SK-N-SH (cell line): ENCODE data around the gene FANCE. TPM values are rescaled to one million over a fixed set of nuclear protein-coding genes. Genes with fewer than 3 reads are reported as not detected.
A peak's percentile ranks its signal among the peaks of the same experiment; 100 is the strongest.

ENCODE experiments used
- CTCF ChIA-PET: fragments of 300-600, 350-600 bp; formaldehyde crosslinking; extraction: SDS; loops from one replicate; lab custom pipeline; 2021; lab: Yijun Ruan, JAX
- POLR2A ChIA-PET: fragments of 350-600 bp; sonication (Branson Sonifier 250); formaldehyde crosslinking; extraction: SDS; loops from one replicate; lab custom pipeline; 2020; ENCODE audit warnings: antibody characterized with exemption, inconsistent platforms; lab: Yijun Ruan, JAX
- DNase-seq: peaks from one replicate; pipeline ENCODE4 v3.0.0; 2012
- H2AFZ ChIP-seq: fragments of 200-600 bp; sonication (generic); 2 replicates; pipeline ENCODE4 v1.8.1; 2016; ENCODE audit warnings: antibody characterized with exemption, mild to moderate bottlenecking, low read depth
- H3F3A ChIP-seq: fragments of 200-600 bp; sonication (generic); replicated peaks from 2 replicates; pipeline ENCODE3; 2016; ENCODE audit warnings: antibody characterized with exemption, mild to moderate bottlenecking; ENCODE audit not compliant: insufficient read depth
- H3K27ac ChIP-seq, 2 experiments: fragments of 200-500 bp in 1 of 2; fragments of 200-600 bp in 1 of 2; sonication (Bioruptor generic) in 1 of 2; sonication (generic), shearing (Covaris generic) in 1 of 2; 2 replicates each; pipeline versions ENCODE4 v1.5.1 to v1.6.1; 2014 to 2016; ENCODE audit warnings: low read depth in 2 of 2, inconsistent platforms in 1 of 2, low read length in 1 of 2, mild to moderate bottlenecking in 1 of 2, mixed read lengths in 1 of 2
- H3K27me3 ChIP-seq: fragments of 200-600 bp; sonication (generic), shearing (Covaris generic); 2 replicates; pipeline ENCODE4 v1.6.1; 2016; ENCODE audit warnings: mixed run types; ENCODE audit not compliant: insufficient read depth
- H3K36me3 ChIP-seq, 2 experiments: fragments of 200-500 bp in 1 of 2; fragments of 200-600 bp in 1 of 2; sonication (Bioruptor generic) in 1 of 2; sonication (generic) in 1 of 2; replicated peaks in 1 of 2; 2 replicates each; pipeline versions ENCODE3 to v1.5.1; 2014 to 2016; ENCODE audit warnings: low read length in 1 of 2, mild to moderate bottlenecking in 1 of 2; ENCODE audit not compliant: insufficient read depth in 2 of 2, control insufficient read depth in 1 of 2
- H3K4me1 ChIP-seq, 2 experiments: fragments of 200-500 bp in 1 of 2; fragments of 200-600 bp in 1 of 2; sonication (Bioruptor generic) in 1 of 2; sonication (generic), shearing (Covaris generic) in 1 of 2; 2 replicates each; pipeline versions ENCODE4 v1.5.1 to v1.6.1; 2014 to 2016; ENCODE audit warnings: low read depth in 1 of 2, low read length in 1 of 2, mixed run types in 1 of 2; ENCODE audit not compliant: insufficient read depth in 2 of 2, control insufficient read depth in 1 of 2
- H3K4me2 ChIP-seq: fragments of 200-600 bp; sonication (generic), shearing (Covaris generic); 2 replicates; pipeline ENCODE4 v1.6.1; 2017; ENCODE audit warnings: mixed run types
- H3K4me3 ChIP-seq, 2 experiments: fragments of 200-500 bp in 1 of 2; fragments of 200-600 bp in 1 of 2; sonication (Bioruptor generic) in 1 of 2; sonication (generic), shearing (Covaris generic) in 1 of 2; 2 replicates each; pipeline versions ENCODE4 v1.5.1 to v1.8.1; 2014 to 2016; ENCODE audit warnings: low read depth in 2 of 2, inconsistent platforms in 1 of 2, low read length in 1 of 2, mild to moderate bottlenecking in 1 of 2, mixed read lengths in 1 of 2, moderate library complexity in 1 of 2
- H3K79me2 ChIP-seq: fragments of 200-600 bp; sonication (generic); 2 replicates; pipeline ENCODE4 v1.8.1; 2017; ENCODE audit warnings: mild to moderate bottlenecking; ENCODE audit not compliant: insufficient read depth
- H3K9ac ChIP-seq: fragments of 200-600 bp; sonication (generic); 2 replicates; pipeline ENCODE4 v1.6.1; 2017; ENCODE audit warnings: mixed run types
- H3K9me2 ChIP-seq: fragments of 200-600 bp; sonication (generic); 2 replicates; pipeline ENCODE4 v1.6.1; 2017; ENCODE audit warnings: mixed run types
- H3K9me3 ChIP-seq: fragments of 200-600 bp; sonication (generic); 2 replicates; pipeline ENCODE4 v1.6.1; 2017; ENCODE audit warnings: mixed run types, mild to moderate bottlenecking, moderate library complexity
- H4K20me1 ChIP-seq: fragments of 200-600 bp; sonication (generic); 2 replicates; pipeline ENCODE4 v1.6.1; 2017; ENCODE audit warnings: mild to moderate bottlenecking, mixed run types; ENCODE audit not compliant: insufficient read depth
- CHD2 ChIP-seq: fragments of 150-350 bp; IDR thresholded peaks from 2 replicates; pipeline ENCODE4 v1.6.1; 2018; ENCODE audit warnings: low read length; ENCODE audit not compliant: partially characterized antibody
- ELF1 ChIP-seq: IDR thresholded peaks from 2 replicates; pipeline ENCODE4 v1.4.0; 2012
- EP300 ChIP-seq, 2 experiments: IDR thresholded peaks; 2 replicates each; pipeline versions ENCODE4 v1.4.0 to v1.6.1; 2012; ENCODE audit warnings: borderline replicate concordance in 1 of 2, low read depth in 1 of 2, low read length in 1 of 2
- EZH2phosphoT487 ChIP-seq: fragments of 200-600 bp; sonication (generic); IDR thresholded peaks from 2 replicates; pipeline ENCODE4 v1.6.1; 2017; ENCODE audit warnings: low read depth, mixed run types, mild to moderate bottlenecking, antibody characterized with exemption, moderate library complexity, borderline replicate concordance
- FOSL2 ChIP-seq: IDR thresholded peaks from 2 replicates; pipeline ENCODE4 v1.4.0; 2012; ENCODE audit warnings: low read depth, mild to moderate bottlenecking, moderate library complexity, borderline replicate concordance
- FOXJ3 ChIP-seq: sonication (generic); formaldehyde crosslinking; IDR thresholded peaks from 2 replicates; pipeline ENCODE4 v1.5.1; 2020; ENCODE audit warnings: mild to moderate bottlenecking, missing genetic modification reagents
- GABPA ChIP-seq: IDR thresholded peaks from 2 replicates; pipeline ENCODE4 v1.4.0; 2012; ENCODE audit warnings: low read depth, mild to moderate bottlenecking
- GATA2 ChIP-seq: sonication (generic); formaldehyde crosslinking; IDR thresholded peaks from 2 replicates; pipeline ENCODE4 v1.5.0; 2020; ENCODE audit warnings: mild to moderate bottlenecking, missing genetic modification reagents
- MXI1 ChIP-seq: IDR thresholded peaks from 2 replicates; pipeline ENCODE4 v1.6.1; 2012; ENCODE audit warnings: mild to moderate bottlenecking, low read depth, low read length, improper control_type of control experiment
- NFIC ChIP-seq: IDR thresholded peaks from 2 replicates; pipeline ENCODE4 v1.4.0; 2012; ENCODE audit warnings: borderline replicate concordance
- NRF1 ChIP-seq: IDR thresholded peaks from 2 replicates; pipeline ENCODE4 v1.6.1; 2012; ENCODE audit warnings: low read depth, mild to moderate bottlenecking, low read length
- POLR2AphosphoS5 ChIP-seq: IDR thresholded peaks from 2 replicates; pipeline ENCODE4 v1.6.1; 2012; ENCODE audit warnings: low read depth, low read length
- RFX5 ChIP-seq: IDR thresholded peaks from 2 replicates; pipeline ENCODE4 v1.6.1; 2012; ENCODE audit warnings: mild to moderate bottlenecking, improper control_type of control experiment, low read length
- RXRA ChIP-seq: IDR thresholded peaks from 2 replicates; pipeline ENCODE4 v1.4.0; 2012; ENCODE audit warnings: low read depth, mild to moderate bottlenecking, borderline replicate concordance
- SIN3A ChIP-seq: IDR thresholded peaks from 2 replicates; pipeline ENCODE4 v1.6.1; 2012; ENCODE audit warnings: low read depth, mild to moderate bottlenecking, low read length, moderate library complexity, borderline replicate concordance
- YY1 ChIP-seq: IDR thresholded peaks from 2 replicates; pipeline ENCODE4 v1.4.0; 2012; ENCODE audit warnings: low read depth, mild to moderate bottlenecking
- WGBS: methylation state at CpG from one replicate; pipeline ENCODE4 v1.1.6; 2017; ENCODE audit warnings: low lambda C conversion rate; 5-methylcytosine and 5-hydroxymethylcytosine counted together
- polyA plus RNA-seq, 3 experiments: library from polyadenylated mRNA; depleted of rRNA; stranded (reverse); fragments of >200 nt; gene quantifications; 2 replicates each; pipeline ENCODE4 v1.2.3, GENCODE V29; 2012
- TF ChIP-seq, protein P1 (sequence below): IDR thresholded peaks from 2 replicates; pipeline ENCODE4 v1.6.1; 2012; ENCODE audit warnings: mild to moderate bottlenecking, low read depth, low read length, moderate library complexity
- TF ChIP-seq, protein P2 (sequence below): fragments of 150-350 bp; IDR thresholded peaks from 2 replicates; pipeline ENCODE4 v1.6.1; 2017; ENCODE audit warnings: antibody characterized with exemption, low read length, low read depth, borderline replicate concordance
- TF ChIP-seq, protein P3 (sequence below): IDR thresholded peaks from 2 replicates; pipeline ENCODE4; 2012

Gene FANCE
- polyA plus RNA-seq, 1 of the 3 experiments (the other 2 are of a cell fraction): 5.8 TPM

DNA sequence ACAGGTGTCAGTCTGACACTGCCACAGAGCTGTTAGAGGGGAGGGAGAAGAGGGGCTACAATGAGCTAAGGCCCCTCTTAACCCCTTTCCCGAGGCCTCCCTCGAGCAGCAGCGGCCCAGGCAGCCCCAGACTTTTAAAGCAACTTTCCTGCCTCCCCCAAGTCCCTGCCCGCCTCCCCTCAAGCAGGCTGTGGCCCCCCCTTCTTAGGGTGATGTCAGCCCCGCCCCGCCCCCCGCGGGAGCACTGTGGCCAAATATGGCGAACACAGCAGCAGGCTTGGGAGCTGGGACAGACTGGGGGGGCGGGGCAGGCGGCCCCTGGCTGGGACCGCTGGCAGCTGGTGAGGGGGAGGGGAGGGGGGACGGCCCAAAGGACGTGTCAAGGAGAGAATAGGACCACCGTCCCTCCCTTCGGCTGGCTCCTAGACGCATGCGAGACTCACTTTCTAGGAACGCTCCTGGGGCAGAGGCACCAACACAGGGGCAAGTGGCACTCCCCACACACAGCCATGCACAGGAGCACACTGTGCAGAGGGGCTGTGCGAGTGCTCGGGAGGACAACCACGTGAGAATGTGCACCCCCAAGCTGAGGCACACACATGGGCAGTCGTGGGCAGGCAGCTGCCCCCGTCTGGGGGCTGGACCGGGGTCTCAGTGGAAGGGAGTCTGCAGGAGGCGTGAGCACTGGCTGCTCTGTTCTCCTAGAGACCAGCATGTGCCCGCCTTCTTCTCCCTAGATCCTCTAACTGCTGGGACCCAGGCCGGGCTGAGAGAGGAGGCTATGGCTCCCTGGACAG lies 38.1 kb downstream of the FANCE start:
- Histone ChIP-seq H3K4me2 (peak overlapping the region; percentile 19; the same call in 1 of the 2 replicates), H4K20me1 (peaks cover 21% of the 10 kb centered on the region; the same call in 1 of the 2 replicates), H3K4me1 (peaks cover 28 to 49% of the 10 kb centered on the region in 2 experiments; a peak in 2 of 4 replicates), H3K9me3 (no peaks in the 10 kb centered on the region), H3K9me2 (no peaks in the 10 kb centered on the region), H3K27ac (no peak overlapping the region), H3K9ac (no peak overlapping the region), H3K36me3 (no peaks in the 10 kb centered on the region), H3K4me3 (no peak overlapping the region), H2AFZ (no peak overlapping the region), H3K27me3 (no peaks in the 10 kb centered on the region), H3K79me2 (peaks cover 30% of the 10 kb centered on the region; the same call in 1 of the 2 replicates), H3F3A (peaks cover 2% of the 10 kb centered on the region)
- CTCF ChIA-PET: interaction anchor here (1.0 to 1.6 kb wide), 4 partner anchors 33 to 247 kb away, joined by 3 to 8 read pairs (median 3); partner anchors contain the start of genes ARMC12 and PPARD
- TF ChIP-seq NRF1 (no peak), SIN3A (no peak), RXRA (no peak), EP300 (IDR thresholded peaks at IDR 0.05; ENCODE audit: borderline replicate concordance in 1 of 2, low read depth in 1 of 2, low read length in 1 of 2) (no peak), ELF1 (no peak), GATA2 (CRISPR knock-in tag) (no peak), MXI1 (no peak), FOXJ3 (CRISPR knock-in tag) (no peak), EZH2phosphoT487 (no peak), POLR2AphosphoS5 (no peak), YY1 (no peak), NFIC (no peak), FOSL2 (no peak), CHD2 (no peak), GABPA (no peak), RFX5 (no peak)
- TF ChIP-seq, protein P1, sequence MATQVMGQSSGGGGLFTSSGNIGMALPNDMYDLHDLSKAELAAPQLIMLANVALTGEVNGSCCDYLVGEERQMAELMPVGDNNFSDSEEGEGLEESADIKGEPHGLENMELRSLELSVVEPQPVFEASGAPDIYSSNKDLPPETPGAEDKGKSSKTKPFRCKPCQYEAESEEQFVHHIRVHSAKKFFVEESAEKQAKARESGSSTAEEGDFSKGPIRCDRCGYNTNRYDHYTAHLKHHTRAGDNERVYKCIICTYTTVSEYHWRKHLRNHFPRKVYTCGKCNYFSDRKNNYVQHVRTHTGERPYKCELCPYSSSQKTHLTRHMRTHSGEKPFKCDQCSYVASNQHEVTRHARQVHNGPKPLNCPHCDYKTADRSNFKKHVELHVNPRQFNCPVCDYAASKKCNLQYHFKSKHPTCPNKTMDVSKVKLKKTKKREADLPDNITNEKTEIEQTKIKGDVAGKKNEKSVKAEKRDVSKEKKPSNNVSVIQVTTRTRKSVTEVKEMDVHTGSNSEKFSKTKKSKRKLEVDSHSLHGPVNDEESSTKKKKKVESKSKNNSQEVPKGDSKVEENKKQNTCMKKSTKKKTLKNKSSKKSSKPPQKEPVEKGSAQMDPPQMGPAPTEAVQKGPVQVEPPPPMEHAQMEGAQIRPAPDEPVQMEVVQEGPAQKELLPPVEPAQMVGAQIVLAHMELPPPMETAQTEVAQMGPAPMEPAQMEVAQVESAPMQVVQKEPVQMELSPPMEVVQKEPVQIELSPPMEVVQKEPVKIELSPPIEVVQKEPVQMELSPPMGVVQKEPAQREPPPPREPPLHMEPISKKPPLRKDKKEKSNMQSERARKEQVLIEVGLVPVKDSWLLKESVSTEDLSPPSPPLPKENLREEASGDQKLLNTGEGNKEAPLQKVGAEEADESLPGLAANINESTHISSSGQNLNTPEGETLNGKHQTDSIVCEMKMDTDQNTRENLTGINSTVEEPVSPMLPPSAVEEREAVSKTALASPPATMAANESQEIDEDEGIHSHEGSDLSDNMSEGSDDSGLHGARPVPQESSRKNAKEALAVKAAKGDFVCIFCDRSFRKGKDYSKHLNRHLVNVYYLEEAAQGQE: no peak
- TF ChIP-seq, protein P2, sequence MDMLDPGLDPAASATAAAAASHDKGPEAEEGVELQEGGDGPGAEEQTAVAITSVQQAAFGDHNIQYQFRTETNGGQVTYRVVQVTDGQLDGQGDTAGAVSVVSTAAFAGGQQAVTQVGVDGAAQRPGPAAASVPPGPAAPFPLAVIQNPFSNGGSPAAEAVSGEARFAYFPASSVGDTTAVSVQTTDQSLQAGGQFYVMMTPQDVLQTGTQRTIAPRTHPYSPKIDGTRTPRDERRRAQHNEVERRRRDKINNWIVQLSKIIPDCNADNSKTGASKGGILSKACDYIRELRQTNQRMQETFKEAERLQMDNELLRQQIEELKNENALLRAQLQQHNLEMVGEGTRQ: no peak
- TF ChIP-seq, protein P3, sequence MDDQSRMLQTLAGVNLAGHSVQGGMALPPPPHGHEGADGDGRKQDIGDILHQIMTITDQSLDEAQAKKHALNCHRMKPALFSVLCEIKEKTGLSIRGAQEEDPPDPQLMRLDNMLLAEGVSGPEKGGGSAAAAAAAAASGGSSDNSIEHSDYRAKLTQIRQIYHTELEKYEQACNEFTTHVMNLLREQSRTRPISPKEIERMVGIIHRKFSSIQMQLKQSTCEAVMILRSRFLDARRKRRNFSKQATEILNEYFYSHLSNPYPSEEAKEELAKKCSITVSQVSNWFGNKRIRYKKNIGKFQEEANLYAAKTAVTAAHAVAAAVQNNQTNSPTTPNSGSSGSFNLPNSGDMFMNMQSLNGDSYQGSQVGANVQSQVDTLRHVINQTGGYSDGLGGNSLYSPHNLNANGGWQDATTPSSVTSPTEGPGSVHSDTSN: no peak
- DNase-seq: peak; percentile 61
- POLR2A ChIA-PET: interaction anchor here (0.7 kb wide), 1 partner anchor 16 kb away, joined by 3 read pairs; no protein-coding TSS in a partner anchor
- 67% methylated on average over 3 of the region's 28 CpGs for WGBS
